SKM-1 (cell line): ENCODE measurements around the gene ARL4D.
A peak's percentile ranks its signal among the peaks of the same experiment; 100 is the strongest.
"Not testable (repeated sequence)": the region's sequence is repeated elsewhere in the genome, so short reads cannot be mapped to it uniquely, and the experiment has no call there.

Experiments
- DNase-seq: peaks from one replicate; lab custom pipeline; 2025; ENCODE audit not compliant: unreplicated experiment; lab: John Stamatoyannopoulos, UW

Gene ARL4D, protein sequence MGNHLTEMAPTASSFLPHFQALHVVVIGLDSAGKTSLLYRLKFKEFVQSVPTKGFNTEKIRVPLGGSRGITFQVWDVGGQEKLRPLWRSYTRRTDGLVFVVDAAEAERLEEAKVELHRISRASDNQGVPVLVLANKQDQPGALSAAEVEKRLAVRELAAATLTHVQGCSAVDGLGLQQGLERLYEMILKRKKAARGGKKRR

DNA sequence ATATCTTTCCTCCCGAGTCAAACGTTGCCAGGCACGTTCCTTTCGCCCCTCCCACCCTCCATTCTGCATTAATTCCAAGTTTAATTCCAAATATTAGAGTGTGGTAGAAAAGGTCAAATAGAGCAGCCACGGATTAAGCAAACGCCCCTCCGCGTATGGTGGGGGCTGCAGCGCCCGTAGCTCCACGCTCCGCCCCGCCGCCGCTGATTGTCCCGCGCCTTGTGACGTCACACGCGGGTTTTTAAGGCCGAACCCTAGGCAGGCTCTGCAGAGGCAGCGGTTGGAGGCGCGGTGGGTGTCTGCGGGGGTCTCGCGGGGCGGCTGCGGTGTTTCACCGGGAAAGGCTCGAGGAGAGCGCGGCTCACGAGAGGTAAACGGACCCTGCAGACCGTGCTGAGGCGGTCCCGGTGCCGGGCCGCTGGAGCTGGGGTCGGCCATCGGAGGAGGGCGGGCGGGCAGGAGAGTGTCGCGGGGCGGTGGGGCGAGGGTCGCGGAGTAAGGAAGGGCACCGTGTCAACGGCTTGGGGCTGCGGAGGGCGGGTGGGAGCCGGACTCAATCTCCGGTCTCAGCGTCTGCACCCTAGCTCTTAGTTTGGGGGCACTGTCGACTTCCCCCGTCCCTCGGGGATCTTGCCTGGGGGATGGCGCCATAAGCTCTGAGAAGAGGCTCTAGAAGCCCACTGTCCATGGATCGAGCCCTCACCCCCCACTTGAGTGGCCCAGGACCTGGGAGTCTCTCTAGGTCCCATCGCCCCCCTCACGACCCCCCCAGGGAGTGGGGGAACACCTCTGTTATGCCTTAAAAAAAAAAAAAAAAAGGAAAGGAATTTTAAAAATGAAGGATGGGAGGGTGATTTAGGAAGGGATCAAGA is at the start of gene ARL4D:
TSS of gene ARL4D (plus strand) at position 270 of the 872 bp plus-strand sequence. CDS start 740 bp downstream, outside the sequence.
- peak; percentile 35 for DNase-seq

GRCh38 chr17:43349142-43349541 is 49.7 kb upstream of the ARL4D start:
- DNase-seq: no peak

- no peak for DNase-seq
Observed at GRCh38 chr17:43350888-43351361, 47.9 kb upstream of the ARL4D start.

DNA sequence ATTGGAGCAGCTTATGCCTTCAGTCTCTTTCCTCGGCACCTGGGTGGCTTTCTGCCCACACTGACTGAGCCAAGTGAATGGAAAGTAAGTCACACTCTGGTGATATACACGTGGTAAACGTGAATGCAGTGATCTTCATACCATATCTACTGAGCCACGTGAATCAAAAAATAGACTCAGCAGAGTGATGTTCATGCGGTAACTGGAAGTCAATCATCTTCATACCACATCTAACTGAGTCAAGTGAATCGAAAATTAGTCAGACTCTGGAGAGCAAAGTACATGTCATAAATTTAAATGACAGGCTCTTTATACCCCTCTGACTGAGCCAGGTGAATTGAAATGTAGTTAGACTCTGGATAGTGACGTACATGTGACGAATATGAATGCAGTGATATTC is 47.1 kb upstream of the ARL4D start:
- DNase-seq: no peak

- DNase-seq: no peak
Observed at GRCh38 chr17:43352579-43353331, 46.0 kb upstream of the ARL4D start.

- no peak for DNase-seq
Observed at GRCh38 chr17:43353393-43353792, 45.4 kb upstream of the ARL4D start.

DNA sequence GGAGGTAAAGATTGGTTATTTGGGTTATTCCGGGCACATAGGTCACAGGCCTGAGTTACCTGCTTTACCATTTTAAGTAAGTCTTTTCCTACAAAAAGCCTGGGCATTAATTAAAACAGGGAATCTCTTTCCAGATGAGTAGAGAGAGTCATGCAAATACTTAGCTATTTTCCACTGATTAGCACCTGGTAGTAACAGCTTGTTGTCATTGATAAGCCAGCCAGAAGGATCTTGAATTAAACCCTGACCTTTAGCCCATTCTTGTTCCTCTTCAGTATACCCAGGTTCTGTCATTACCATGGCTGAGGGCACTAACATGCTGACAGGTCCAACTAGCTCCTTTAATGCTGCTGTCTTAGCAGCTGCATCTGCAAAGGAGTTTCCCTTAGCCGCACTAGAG is 44.4 kb upstream of the ARL4D start:
- no peak for DNase-seq

DNA sequence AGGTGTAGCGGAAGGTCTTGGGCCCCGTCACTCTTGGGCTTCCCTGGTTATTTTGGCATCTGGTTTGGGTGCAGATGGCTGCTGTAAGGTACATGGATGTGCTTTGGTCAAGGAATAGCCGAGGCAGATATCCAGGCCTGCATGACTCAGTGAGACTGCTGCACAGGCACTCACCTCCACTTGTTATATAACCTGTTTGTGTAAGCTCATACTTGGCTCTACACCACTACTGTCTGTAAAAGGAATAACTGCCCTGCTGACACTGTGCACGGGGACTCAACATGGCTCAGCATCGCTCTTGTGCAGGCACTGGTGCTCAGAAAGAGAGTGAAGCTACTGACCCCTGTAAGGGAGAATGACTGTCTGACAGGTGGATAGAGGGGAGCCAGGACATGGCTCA is 42.3 kb upstream of the ARL4D start:
- DNase-seq: no peak

- no peak for DNase-seq
Observed at GRCh38 chr17:43356999-43357398, 41.8 kb upstream of the ARL4D start.

- DNase-seq: no peak
Observed at GRCh38 chr17:43359469-43360110, 39.2 kb upstream of the ARL4D start.

DNA sequence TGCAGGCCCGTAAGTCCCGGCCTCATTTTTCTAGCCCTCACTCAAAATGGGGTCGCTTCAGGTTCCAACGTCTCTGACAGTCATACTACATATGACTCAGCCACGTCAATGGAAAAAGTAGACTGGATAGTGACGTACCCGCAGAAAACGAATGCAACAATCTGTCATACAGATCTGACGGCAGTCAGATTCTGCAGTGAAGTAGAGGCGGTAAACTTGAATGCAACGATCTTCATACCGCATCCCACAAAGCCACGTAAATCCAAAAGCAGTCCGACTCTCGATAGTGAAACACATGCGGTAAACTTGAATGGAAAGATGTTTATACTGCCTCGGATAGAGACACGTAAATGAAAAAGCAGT is 38.4 kb upstream of the ARL4D start:
- no peak for DNase-seq

DNA sequence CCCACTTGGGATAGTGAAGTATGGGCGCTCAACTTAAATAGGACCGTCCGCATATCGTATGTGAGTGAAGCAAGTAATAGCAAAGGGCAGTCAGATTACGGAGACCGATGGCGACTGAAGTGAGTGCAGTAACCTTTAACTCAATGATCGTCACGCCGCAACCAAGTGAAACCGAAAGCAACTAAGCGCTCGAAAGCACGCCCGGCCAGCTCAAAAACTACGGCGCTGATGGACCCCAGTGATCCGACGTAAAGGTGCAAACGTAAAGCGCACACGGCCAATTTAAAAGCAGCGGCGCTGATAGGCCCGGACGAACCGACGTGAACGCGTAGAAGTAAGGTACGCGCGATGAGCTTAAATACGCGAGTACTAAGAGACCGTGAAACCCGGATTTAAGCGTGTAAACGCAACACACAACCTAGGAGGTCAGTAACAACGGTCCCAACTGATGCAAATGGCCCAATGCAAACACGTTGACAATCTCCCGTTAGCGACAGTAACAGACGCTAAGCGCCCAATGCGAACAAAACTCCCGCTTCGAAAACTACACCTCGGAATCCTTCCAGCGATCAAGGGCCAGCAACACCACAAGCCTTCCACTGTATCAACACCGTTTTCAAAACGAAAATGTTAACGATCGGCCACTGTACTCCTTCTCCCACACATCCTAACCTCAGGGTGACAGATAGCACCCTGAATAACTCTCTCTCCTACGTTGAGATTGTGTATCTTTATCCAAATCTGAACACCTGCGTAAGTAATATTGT is 37.9 kb upstream of the ARL4D start:
- peak; percentile 69 for DNase-seq

DNA sequence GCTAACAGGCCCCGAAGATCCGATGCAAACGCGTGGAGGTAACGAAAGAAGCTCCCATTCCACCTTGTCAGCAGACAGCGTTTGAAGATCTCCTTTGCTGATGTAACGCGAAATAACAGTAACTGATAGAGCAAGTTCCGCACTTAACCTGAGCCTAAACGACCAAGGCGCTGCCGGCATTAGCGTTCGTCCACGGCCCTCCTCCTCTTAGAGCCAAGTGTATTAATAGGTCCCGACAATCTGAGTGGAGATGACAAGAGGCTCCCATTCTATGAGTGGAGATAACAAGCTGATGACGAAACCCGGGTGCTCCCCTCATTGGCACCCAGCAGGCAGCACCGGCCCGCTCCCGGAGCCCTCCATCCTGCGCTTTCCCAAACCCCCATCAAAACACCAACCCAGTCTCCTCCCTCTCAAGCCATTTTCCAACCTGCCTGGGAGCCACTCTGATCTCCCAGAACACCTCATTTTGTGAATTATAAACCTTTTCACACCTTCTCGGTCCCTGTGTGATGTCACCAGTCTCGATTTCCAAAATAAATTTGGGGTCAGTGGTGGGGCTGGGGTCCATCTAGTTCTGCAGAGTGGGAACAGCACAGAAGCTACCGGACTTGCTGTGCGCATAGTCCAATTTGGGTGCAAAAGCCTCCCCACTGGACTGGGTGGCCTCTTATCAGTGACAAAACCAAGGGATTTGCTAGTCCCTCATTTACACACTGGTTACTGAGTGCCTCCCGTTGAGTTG is 35.4 kb upstream of the ARL4D start:
- DNase-seq: no peak

DNA sequence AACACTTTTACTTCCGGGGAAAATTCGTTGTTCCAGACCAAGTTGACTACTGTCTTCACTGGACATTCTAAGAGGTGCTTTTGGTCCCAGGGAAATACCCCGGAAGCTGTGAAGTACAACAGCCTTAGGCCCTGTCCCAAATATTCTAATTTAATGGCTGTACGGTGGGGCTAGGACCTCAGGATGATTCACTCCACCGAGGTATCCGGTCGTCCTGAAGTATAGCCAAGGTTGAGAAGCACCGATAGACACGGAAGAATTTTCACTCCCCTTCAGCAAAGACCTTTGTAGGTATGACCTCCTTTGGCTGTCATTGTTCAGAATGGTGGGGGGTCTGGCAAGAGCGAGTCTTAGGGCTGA is 34.9 kb upstream of the ARL4D start:
- no peak for DNase-seq

DNA sequence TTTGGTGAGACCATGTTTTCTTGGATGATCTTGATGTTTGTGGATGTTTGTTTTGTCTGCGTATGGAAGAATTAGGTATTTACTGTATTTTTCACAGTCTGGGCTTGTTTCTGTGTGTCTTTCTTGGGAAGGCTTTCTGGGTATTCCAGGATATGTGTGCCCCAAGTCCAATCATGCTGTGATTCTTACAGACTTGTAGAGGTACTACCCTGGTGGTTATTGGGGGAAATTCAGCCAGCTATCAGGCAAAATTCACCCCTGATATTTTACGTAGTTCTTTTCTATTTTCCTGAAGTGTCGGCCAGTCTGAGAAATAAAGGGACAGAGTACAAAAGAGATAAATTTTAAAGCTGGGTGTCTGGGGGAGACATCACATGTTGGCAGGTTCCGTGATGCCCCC is 33.4 kb upstream of the ARL4D start:
- no peak for DNase-seq

DNA sequence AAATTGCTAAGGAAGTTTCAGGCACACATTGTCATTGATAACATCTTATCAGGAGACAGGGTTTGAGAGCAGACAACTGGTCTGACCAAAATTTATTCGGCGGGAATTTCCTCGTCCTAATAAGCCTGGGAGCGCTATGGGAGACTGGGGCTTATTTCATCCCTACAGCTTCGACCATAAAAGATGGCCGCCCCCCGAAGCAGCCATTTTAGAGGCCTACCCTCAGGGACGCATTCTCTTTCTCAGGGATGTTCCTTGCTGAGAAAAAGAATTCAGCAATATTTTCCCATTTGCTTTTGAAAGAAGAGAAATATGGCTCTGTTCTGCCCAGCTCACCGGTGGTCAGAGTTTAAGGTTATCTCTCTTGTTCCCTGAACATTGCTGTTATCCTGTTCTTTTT is 32.9 kb upstream of the ARL4D start:
- not testable (repeated sequence) for DNase-seq

- no peak for DNase-seq
Observed at GRCh38 chr17:43366891-43367736, 31.7 kb upstream of the ARL4D start.

DNA sequence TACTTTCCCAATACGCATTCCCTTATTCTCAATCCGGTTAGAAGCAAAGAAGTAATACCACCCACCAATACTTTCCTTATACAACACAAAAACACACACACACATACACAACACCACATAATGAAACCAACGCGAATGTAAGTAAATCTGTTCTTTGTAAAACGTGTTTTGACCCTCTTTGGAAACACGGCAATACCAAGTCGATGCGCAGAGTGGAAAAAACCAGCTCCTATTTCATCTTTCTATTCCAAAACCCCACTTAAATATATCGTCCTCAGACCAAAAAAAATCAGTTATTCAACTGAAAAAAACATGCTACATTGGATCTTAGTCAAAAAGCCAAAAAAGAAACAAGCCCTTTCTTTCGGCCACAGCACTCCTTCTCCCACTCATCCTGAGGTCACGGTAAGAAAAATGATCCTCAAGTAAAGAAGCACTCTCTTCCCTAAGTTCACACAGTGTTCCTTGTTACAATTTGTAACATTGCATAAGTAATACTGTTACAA is 31.0 kb upstream of the ARL4D start:
- DNase-seq: peak; percentile 46
